Measurements from ENCODE around the gene DYNC2H1. TPM values are rescaled to one million over a fixed set of nuclear protein-coding genes. Genes with fewer than 3 reads are reported as not detected.

DYNC2H1 gene
- polyA plus RNA-seq, 4 donors = 0.22 to 9.1 (median 2.4) TPM

DNA sequence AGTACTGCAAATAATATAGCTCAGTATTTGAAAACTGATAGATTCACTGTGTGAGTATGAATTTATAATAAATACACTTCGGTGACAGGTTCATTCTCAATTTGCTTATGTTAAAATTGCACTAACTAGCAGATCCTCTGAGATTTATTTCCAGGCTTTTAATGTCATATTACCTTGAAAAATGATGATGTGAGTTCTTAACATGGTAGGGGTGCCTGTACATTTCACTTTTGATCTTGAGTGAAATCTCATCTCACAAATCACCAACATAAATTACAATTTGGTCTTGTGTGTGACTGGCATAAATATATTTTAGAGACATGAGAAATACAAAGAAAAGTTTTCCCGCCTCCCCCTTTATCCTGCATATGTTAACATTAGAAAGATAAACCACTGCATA lies 240.4 kb downstream of the DYNC2H1 start:
- Histone ChIP-seq H3K36me3 (ENCODE audit: control insufficient read depth in 3 of 3, insufficient read depth in 2 of 3, low read depth in 1 of 3, low read length in 3 of 3) (no peaks in the 10 kb centered on the region), H3K27me3 (ENCODE audit: control insufficient read depth in 3 of 3, insufficient read depth in 3 of 3, low read length in 3 of 3) (no peaks in the 10 kb centered on the region), H3K27ac (ENCODE audit: low read depth in 1 of 3, low read length in 2 of 3) (no peak overlapping the region), H3K4me3 (ENCODE audit: low read depth in 1 of 3, low read length in 3 of 3) (no peak overlapping the region), H3K4me1 (ENCODE audit: control insufficient read depth in 3 of 3, insufficient read depth in 2 of 3, low read depth in 1 of 3, low read length in 2 of 3) (no peaks in the 10 kb centered on the region), H3K9me3 (ENCODE audit: control insufficient read depth in 2 of 2, insufficient read depth in 1 of 2, low read depth in 1 of 2, low read length in 1 of 2) (no peaks in the 10 kb centered on the region)
- DNase-seq = no peak
- FAIRE-seq = no peak
- WGBS, 3 donors = 92 to 97% (median 93%) methylated on average over 2 of the region's 2 CpGs

- Histone ChIP-seq H3K36me3 (ENCODE audit: control insufficient read depth in 3 of 3, insufficient read depth in 2 of 3, low read depth in 1 of 3, low read length in 3 of 3) (peaks cover 0 to 2% (median 0%) of the 10 kb centered on the region in 3 donors), H3K4me3 (ENCODE audit: low read depth in 1 of 3, low read length in 3 of 3) (no peak overlapping the region), H3K9me3 (ENCODE audit: control insufficient read depth in 2 of 2, insufficient read depth in 1 of 2, low read depth in 1 of 2, low read length in 1 of 2) (no peaks in the 10 kb centered on the region), H3K27me3 (ENCODE audit: control insufficient read depth in 3 of 3, insufficient read depth in 3 of 3, low read length in 3 of 3) (no peaks in the 10 kb centered on the region), H3K4me1 (ENCODE audit: control insufficient read depth in 3 of 3, insufficient read depth in 2 of 3, low read depth in 1 of 3, low read length in 2 of 3) (no peaks in the 10 kb centered on the region), H3K27ac (ENCODE audit: low read depth in 1 of 3, low read length in 2 of 3) (no peak overlapping the region)
- FAIRE-seq = no peak
- no peak for DNase-seq
These were observed 245.4 kb downstream of the DYNC2H1 start for GRCh38 chr11:103354656-103355055.

- H3K4me1 ChIP-seq (ENCODE audit: control insufficient read depth in 3 of 3, insufficient read depth in 2 of 3, low read depth in 1 of 3, low read length in 2 of 3) = no peaks in the 10 kb centered on the region
- peaks cover 0 to 2% (median 0%) of the 10 kb centered on the region in 3 donors for H3K36me3 ChIP-seq (ENCODE audit: control insufficient read depth in 3 of 3, insufficient read depth in 2 of 3, low read depth in 1 of 3, low read length in 3 of 3)
- FAIRE-seq = no peak
- DNase-seq = no peak
- H3K27ac ChIP-seq (ENCODE audit: low read depth in 1 of 3, low read length in 2 of 3) = no peak overlapping the region
- WGBS, 3 donors = 98 to 100% (median 99%) methylated on average over 2 of the region's 2 CpGs
- H3K4me3 ChIP-seq (ENCODE audit: low read depth in 1 of 3, low read length in 3 of 3) = no peak overlapping the region
- H3K27me3 ChIP-seq (ENCODE audit: control insufficient read depth in 3 of 3, insufficient read depth in 3 of 3, low read length in 3 of 3) = no peaks in the 10 kb centered on the region
- no peaks in the 10 kb centered on the region for H3K9me3 ChIP-seq (ENCODE audit: control insufficient read depth in 2 of 2, insufficient read depth in 1 of 2, low read depth in 1 of 2, low read length in 1 of 2)
These were observed 249.0 kb downstream of the DYNC2H1 start for GRCh38 chr11:103358251-103358650.

DNA sequence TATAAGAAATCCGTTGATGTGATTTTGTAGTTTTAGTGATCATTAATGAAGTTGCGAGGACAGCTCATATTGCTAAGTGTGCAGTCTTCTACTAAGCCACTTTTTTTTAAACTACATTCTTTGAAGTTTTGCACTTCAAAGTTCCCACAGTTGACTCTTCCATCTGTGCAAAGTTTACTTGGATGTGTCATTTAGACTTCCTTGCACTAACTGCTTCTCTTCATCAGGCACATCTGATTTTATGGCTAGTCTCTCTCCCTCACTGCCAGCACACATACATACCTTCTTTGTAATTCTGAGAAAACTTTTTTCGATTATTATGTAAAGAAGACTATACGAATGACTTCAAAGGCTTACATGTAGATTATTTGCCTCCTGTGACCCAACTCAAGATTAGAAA lies 250.0 kb downstream of the DYNC2H1 start:
- H3K4me1 ChIP-seq (ENCODE audit: control insufficient read depth in 3 of 3, insufficient read depth in 2 of 3, low read depth in 1 of 3, low read length in 2 of 3) = no peaks in the 10 kb centered on the region
- H3K4me3 ChIP-seq (ENCODE audit: low read depth in 1 of 3, low read length in 3 of 3) = no peak overlapping the region
- 84 to 87% (median 86%) methylated on average over 4 of the region's 4 CpGs for WGBS, 3 donors
- FAIRE-seq (no peak), DNase-seq (no peak)
- peaks cover 0 to 2% (median 0%) of the 10 kb centered on the region in 3 donors for H3K36me3 ChIP-seq (ENCODE audit: control insufficient read depth in 3 of 3, insufficient read depth in 2 of 3, low read depth in 1 of 3, low read length in 3 of 3)
- no peak overlapping the region for H3K27ac ChIP-seq (ENCODE audit: low read depth in 1 of 3, low read length in 2 of 3)
- no peaks in the 10 kb centered on the region for H3K9me3 ChIP-seq (ENCODE audit: control insufficient read depth in 2 of 2, insufficient read depth in 1 of 2, low read depth in 1 of 2, low read length in 1 of 2)
- no peaks in the 10 kb centered on the region for H3K27me3 ChIP-seq (ENCODE audit: control insufficient read depth in 3 of 3, insufficient read depth in 3 of 3, low read length in 3 of 3)

DNA sequence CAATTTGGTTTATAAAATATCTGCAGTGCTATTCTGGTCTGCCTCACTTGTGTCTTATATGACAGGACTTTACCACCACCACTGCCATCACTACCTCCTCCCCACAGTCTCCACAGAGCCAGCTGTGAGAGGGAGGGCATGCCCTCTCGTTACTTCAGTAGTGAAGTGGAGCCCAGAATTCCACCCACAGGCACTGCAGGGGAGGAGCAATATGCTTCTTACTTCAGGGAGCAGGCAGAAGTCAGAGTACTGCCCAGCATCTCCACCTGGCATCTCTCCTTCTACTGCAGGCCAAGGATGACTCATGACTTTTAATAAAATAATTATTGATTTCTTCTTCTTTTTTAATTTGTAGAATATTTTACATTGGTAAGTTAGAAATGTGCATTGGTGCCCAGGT lies 255.5 kb downstream of the DYNC2H1 start:
- FAIRE-seq = no peak
- H3K27me3 ChIP-seq (ENCODE audit: control insufficient read depth in 3 of 3, insufficient read depth in 3 of 3, low read length in 3 of 3) = no peaks in the 10 kb centered on the region
- H3K36me3 ChIP-seq (ENCODE audit: control insufficient read depth in 3 of 3, insufficient read depth in 2 of 3, low read depth in 1 of 3, low read length in 3 of 3) = peaks cover 0 to 6% (median 0%) of the 10 kb centered on the region in 3 donors
- H3K4me3 ChIP-seq (ENCODE audit: low read depth in 1 of 3, low read length in 3 of 3) = no peak overlapping the region
- H3K4me1 ChIP-seq (ENCODE audit: control insufficient read depth in 3 of 3, insufficient read depth in 2 of 3, low read depth in 1 of 3, low read length in 2 of 3) = no peaks in the 10 kb centered on the region
- no peaks in the 10 kb centered on the region for H3K9me3 ChIP-seq (ENCODE audit: control insufficient read depth in 2 of 2, insufficient read depth in 1 of 2, low read depth in 1 of 2, low read length in 1 of 2)
- H3K27ac ChIP-seq (ENCODE audit: low read depth in 1 of 3, low read length in 2 of 3) = no peak overlapping the region
- 38 to 73% (median 59%) methylated on average over 1 of the region's 1 CpG for WGBS, 3 donors
- DNase-seq = no peak

GRCh38 chr11:103367650-103368049 lies 258.4 kb downstream of the DYNC2H1 start:
- Histone ChIP-seq H3K27ac (ENCODE audit: low read depth in 1 of 3, low read length in 2 of 3) (no peak overlapping the region), H3K36me3 (ENCODE audit: control insufficient read depth in 3 of 3, insufficient read depth in 2 of 3, low read depth in 1 of 3, low read length in 3 of 3) (peaks cover 0 to 12% (median 0%) of the 10 kb centered on the region in 3 donors), H3K4me1 (ENCODE audit: control insufficient read depth in 3 of 3, insufficient read depth in 2 of 3, low read depth in 1 of 3, low read length in 2 of 3) (no peaks in the 10 kb centered on the region), H3K9me3 (ENCODE audit: control insufficient read depth in 2 of 2, insufficient read depth in 1 of 2, low read depth in 1 of 2, low read length in 1 of 2) (no peaks in the 10 kb centered on the region), H3K4me3 (ENCODE audit: low read depth in 1 of 3, low read length in 3 of 3) (no peak overlapping the region), H3K27me3 (ENCODE audit: control insufficient read depth in 3 of 3, insufficient read depth in 3 of 3, low read length in 3 of 3) (no peaks in the 10 kb centered on the region)
- no peak for FAIRE-seq
- 73 to 88% (median 83%) methylated on average over 3 of the region's 3 CpGs for WGBS, 3 donors
- DNase-seq = no peak

DNA sequence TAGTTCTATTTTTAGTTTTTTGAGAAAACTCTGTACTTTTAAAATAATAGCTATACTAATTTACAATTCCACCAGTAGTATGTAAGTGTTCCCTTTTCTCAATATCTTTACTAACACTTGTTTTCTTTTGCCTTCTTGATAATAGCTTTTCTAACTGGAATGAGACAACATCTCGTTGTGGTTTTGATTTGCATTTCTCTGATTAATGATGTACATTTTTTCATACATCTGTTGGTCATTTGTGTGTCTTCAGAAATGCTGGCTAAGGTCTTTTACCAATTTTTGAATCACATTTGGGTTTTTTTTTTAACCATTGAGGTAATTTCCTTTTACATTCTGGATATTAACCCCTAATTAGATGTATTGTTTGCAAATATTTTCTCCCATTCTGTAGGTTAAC lies 258.9 kb downstream of the DYNC2H1 start:
- FAIRE-seq = no peak

DNA sequence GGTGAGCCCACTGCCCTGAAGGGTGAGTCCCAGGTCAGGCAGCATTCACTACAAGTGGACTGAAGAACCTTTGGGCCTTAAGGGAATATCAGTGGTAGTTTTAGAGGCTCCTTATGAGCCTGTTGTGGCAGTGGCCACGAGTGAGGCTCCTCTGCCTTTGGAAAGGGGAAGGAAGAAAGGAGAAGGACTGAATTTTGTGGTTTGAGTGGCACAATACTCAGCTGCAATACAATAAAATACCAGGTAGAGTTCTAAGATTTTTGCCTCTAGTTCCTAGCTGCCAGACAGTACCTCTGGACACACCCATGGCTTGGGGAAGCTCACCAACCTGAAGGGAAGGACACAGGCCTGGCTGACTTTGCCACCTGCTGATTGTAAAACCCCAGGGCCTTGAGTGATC lies 260.9 kb downstream of the DYNC2H1 start:
- DNase-seq (no peak), FAIRE-seq (no peak)
- H3K27ac ChIP-seq (ENCODE audit: low read depth in 1 of 3, low read length in 2 of 3) = no peak overlapping the region
- no peak overlapping the region for H3K4me3 ChIP-seq (ENCODE audit: low read depth in 1 of 3, low read length in 3 of 3)
- 50 to 63% (median 57%) methylated on average over 1 of the region's 1 CpG for WGBS, 3 donors
- H3K36me3 ChIP-seq (ENCODE audit: control insufficient read depth in 3 of 3, insufficient read depth in 2 of 3, low read depth in 1 of 3, low read length in 3 of 3) = peaks cover 0 to 12% (median 0%) of the 10 kb centered on the region in 3 donors
- H3K9me3 ChIP-seq (ENCODE audit: control insufficient read depth in 2 of 2, insufficient read depth in 1 of 2, low read depth in 1 of 2, low read length in 1 of 2) = peaks cover 0 to 10% of the 10 kb centered on the region in 2 donors
- H3K4me1 ChIP-seq (ENCODE audit: control insufficient read depth in 3 of 3, insufficient read depth in 2 of 3, low read depth in 1 of 3, low read length in 2 of 3) = no peaks in the 10 kb centered on the region
- no peaks in the 10 kb centered on the region for H3K27me3 ChIP-seq (ENCODE audit: control insufficient read depth in 3 of 3, insufficient read depth in 3 of 3, low read length in 3 of 3)

More for the DNA sequence above, 258.9 kb downstream of the DYNC2H1 start:
- Histone ChIP-seq H3K27ac (ENCODE audit: low read depth in 1 of 3, low read length in 2 of 3) (no peak overlapping the region), H3K36me3 (ENCODE audit: control insufficient read depth in 3 of 3, insufficient read depth in 2 of 3, low read depth in 1 of 3, low read length in 3 of 3) (peaks cover 0 to 12% (median 0%) of the 10 kb centered on the region in 3 donors), H3K4me1 (ENCODE audit: control insufficient read depth in 3 of 3, insufficient read depth in 2 of 3, low read depth in 1 of 3, low read length in 2 of 3) (no peaks in the 10 kb centered on the region), H3K27me3 (ENCODE audit: control insufficient read depth in 3 of 3, insufficient read depth in 3 of 3, low read length in 3 of 3) (no peaks in the 10 kb centered on the region), H3K9me3 (ENCODE audit: control insufficient read depth in 2 of 2, insufficient read depth in 1 of 2, low read depth in 1 of 2, low read length in 1 of 2) (no peaks in the 10 kb centered on the region), H3K4me3 (ENCODE audit: low read depth in 1 of 3, low read length in 3 of 3) (no peak overlapping the region)
- WGBS, 3 donors = 58 to 83% (median 66%) methylated on average over 1 of the region's 1 CpG
- no peak for DNase-seq

DNA sequence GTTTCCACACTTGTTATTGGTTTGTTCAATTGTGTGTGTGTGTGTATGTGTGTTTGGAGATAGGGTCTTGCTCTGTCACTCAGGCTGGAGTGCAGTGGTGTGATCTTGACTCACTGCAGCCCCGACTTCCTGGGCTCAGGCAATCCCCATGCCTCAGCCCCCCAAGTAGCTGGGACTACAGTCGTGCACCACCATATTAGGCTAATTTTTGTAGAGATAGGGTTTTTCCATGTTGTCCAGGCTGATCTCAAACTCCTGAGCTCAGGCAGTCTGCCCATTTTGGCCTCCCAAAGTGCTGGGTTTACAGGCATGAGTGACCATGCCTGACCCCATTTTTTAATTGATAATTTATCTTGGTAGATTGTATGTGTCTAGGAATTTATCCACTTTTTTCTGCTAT lies 263.7 kb downstream of the DYNC2H1 start:
- no peak overlapping the region for H3K27ac ChIP-seq (ENCODE audit: low read depth in 1 of 3, low read length in 2 of 3)
- peaks cover 0 to 12% (median 0%) of the 10 kb centered on the region in 3 donors for H3K36me3 ChIP-seq (ENCODE audit: control insufficient read depth in 3 of 3, insufficient read depth in 2 of 3, low read depth in 1 of 3, low read length in 3 of 3)
- H3K9me3 ChIP-seq (ENCODE audit: control insufficient read depth in 2 of 2, insufficient read depth in 1 of 2, low read depth in 1 of 2, low read length in 1 of 2) = peaks cover 0 to 14% of the 10 kb centered on the region in 2 donors
- 80 to 90% (median 86%) methylated on average over 2 of the region's 2 CpGs for WGBS, 3 donors
- FAIRE-seq (no peak), DNase-seq (no peak)
- H3K27me3 ChIP-seq (ENCODE audit: control insufficient read depth in 3 of 3, insufficient read depth in 3 of 3, low read length in 3 of 3) = no peaks in the 10 kb centered on the region
- H3K4me3 ChIP-seq (ENCODE audit: low read depth in 1 of 3, low read length in 3 of 3) = no peak overlapping the region
- H3K4me1 ChIP-seq (ENCODE audit: control insufficient read depth in 3 of 3, insufficient read depth in 2 of 3, low read depth in 1 of 3, low read length in 2 of 3) = no peaks in the 10 kb centered on the region

All from small intestine (tissue), 7 donors.